DND-41 (cell line): Measurements from ENCODE around the gene NXPE3.
"Not testable (repeated sequence)": the region's sequence is repeated elsewhere in the genome, so short reads cannot be mapped to it uniquely, and the experiment has no call there.

Experiments
- CTCF ChIP-seq: IDR thresholded peaks from 2 replicates; pipeline ENCODE4 v1.5.1; 2012; ENCODE audit warnings: borderline replicate concordance, low read length, moderate library complexity, mild to moderate bottlenecking; ENCODE audit not compliant: poor library complexity, severe bottlenecking; ENCODE audit errors: extremely low read depth
- EZH2 ChIP-seq: IDR thresholded peaks from 3 replicates; pipeline ENCODE4 v1.6.1; 2012; ENCODE audit warnings: borderline replicate concordance, low read depth, mild to moderate bottlenecking, moderate library complexity, low read length, inconsistent platforms; ENCODE audit not compliant: severe bottlenecking

GRCh38 chr3:101745934-101746333 lies 33.1 kb upstream of the NXPE3 start:
- TF ChIP-seq EZH2, CTCF: not testable (repeated sequence)
